Stimulated activated CD4-positive, alpha-beta T cell treated with anti-CD3 and anti-CD28 coated beads, Interleukin-15, amount 100 ng/mL, for 1 hour (primary cell): Measurements from ENCODE around the gene TTLL13.
"Not testable (repeated sequence)": the region's sequence is repeated elsewhere in the genome, so short reads cannot be mapped to it uniquely, and the experiment has no call there.

Experiments used
- DNase-seq, 2 donors: peaks; one replicate each; pipeline ENCODE4 v3.0.0-alpha.2; 2020; ENCODE audit warnings: low read depth in 1 of 2, low spot score in 1 of 2

TTLL13 gene

GRCh38 chr15:90234096-90234988 lies 15.0 kb upstream of the TTLL13 start, which contains the start of gene GDPGP1:
Gene GDPGP1 (plus strand): TSS chr15:90234209. CDS start chr15:90240909, 6,700 bp downstream.
- DNase-seq: no peak

GRCh38 chr15:90239371-90239770 lies 10.0 kb upstream of the TTLL13 start:
- DNase-seq: no peak

GRCh38 chr15:90240856-90241255 lies 8.5 kb upstream of the TTLL13 start:
- DNase-seq: no peak

- no peak for DNase-seq
These were observed 7.8 kb upstream of the TTLL13 start for GRCh38 chr15:90241343-90242192.

- no peak for DNase-seq
These were observed 5.3 kb upstream of the TTLL13 start for GRCh38 chr15:90243943-90244639.

GRCh38 chr15:90248789-90249202 lies 560 bp upstream of the TTLL13 start:
- DNase-seq: no peak

- DNase-seq: no peak
These were observed 8.4 kb downstream of the TTLL13 start for GRCh38 chr15:90257776-90258175.

- DNase-seq: no peak
These were observed 10.2 kb downstream of the TTLL13 start for GRCh38 chr15:90259524-90259923.

GRCh38 chr15:90260731-90261130 lies 11.4 kb downstream of the TTLL13 start:
- not testable (repeated sequence) for DNase-seq

- DNase-seq: no peak
These were observed 12.5 kb downstream of the TTLL13 start for GRCh38 chr15:90261811-90262210.

- DNase-seq: no peak
These were observed 13.1 kb downstream of the TTLL13 start for GRCh38 chr15:90262426-90262825.

- no peak for DNase-seq
These were observed 15.3 kb downstream of the TTLL13 start for GRCh38 chr15:90264671-90265070.

- DNase-seq: peak; percentile 77 to 85
These were observed 16.1 kb downstream of the TTLL13 start, which contains the start of gene NGRN for GRCh38 chr15:90265271-90266060. Gene NGRN (plus strand): TSS chr15:90265672. CDS start chr15:90265713, 41 bp downstream.

GRCh38 chr15:90266061-90266431 lies 16.7 kb downstream of the TTLL13 start:
- peak; percentile 5 to 24 for DNase-seq

GRCh38 chr15:90266485-90266884 lies 17.1 kb downstream of the TTLL13 start:
- DNase-seq: no peak

GRCh38 chr15:90268415-90268814 lies 19.1 kb downstream of the TTLL13 start:
- no peak for DNase-seq

- DNase-seq: no peak
These were observed 21.3 kb downstream of the TTLL13 start for GRCh38 chr15:90270502-90271150.

GRCh38 chr15:90271459-90272166 lies 22.3 kb downstream of the TTLL13 start:
- DNase-seq: no peak

GRCh38 chr15:90278467-90278866 lies 29.1 kb downstream of the TTLL13 start:
- DNase-seq: not testable (repeated sequence)
